NT2/D1 (cell line): Measurements from ENCODE around the gene UBAP2.

Source experiments
- DNase-seq: peaks from one replicate; pipeline ENCODE4 v3.0.0-alpha.2; 2011; ENCODE audit warnings: low read depth, low spot score
- H3K27me3 ChIP-seq: 2 replicates; pipeline ENCODE4 v1.6.0; 2011; ENCODE audit warnings: mild to moderate bottlenecking; ENCODE audit not compliant: insufficient read length, insufficient read depth
- H3K36me3 ChIP-seq: 2 replicates; pipeline ENCODE4 v1.6.1; 2011; ENCODE audit warnings: mild to moderate bottlenecking, low read length, mixed read lengths; ENCODE audit not compliant: insufficient read depth, insufficient read length
- H3K4me1 ChIP-seq: 2 replicates; pipeline ENCODE4 v1.5.1; 2011; ENCODE audit not compliant: insufficient read depth, insufficient read length
- H3K4me3 ChIP-seq: 2 replicates; pipeline ENCODE4 v1.5.1; 2011; ENCODE audit warnings: low read depth; ENCODE audit not compliant: insufficient read length
- H3K9ac ChIP-seq: 2 replicates; pipeline ENCODE4 v1.6.0; 2011; ENCODE audit warnings: low read depth; ENCODE audit not compliant: insufficient read length
- H3K9me3 ChIP-seq: 2 replicates; pipeline ENCODE4 v1.5.1; 2011; ENCODE audit warnings: mild to moderate bottlenecking, low read length; ENCODE audit not compliant: insufficient read depth
- SUZ12 ChIP-seq: IDR thresholded peaks from 2 replicates; pipeline ENCODE4 v1.6.1; 2011; ENCODE audit not compliant: insufficient read length, insufficient read depth; ENCODE audit errors: extremely low read depth
- YY1 ChIP-seq: IDR thresholded peaks from 2 replicates; pipeline ENCODE4 v1.6.1; 2011; ENCODE audit not compliant: insufficient read length, insufficient read depth
- ZNF274 ChIP-seq: IDR thresholded peaks from 2 replicates; pipeline ENCODE4 v1.6.1; 2011; ENCODE audit warnings: mild to moderate bottlenecking, low read depth, low read length

Gene UBAP2

DNA sequence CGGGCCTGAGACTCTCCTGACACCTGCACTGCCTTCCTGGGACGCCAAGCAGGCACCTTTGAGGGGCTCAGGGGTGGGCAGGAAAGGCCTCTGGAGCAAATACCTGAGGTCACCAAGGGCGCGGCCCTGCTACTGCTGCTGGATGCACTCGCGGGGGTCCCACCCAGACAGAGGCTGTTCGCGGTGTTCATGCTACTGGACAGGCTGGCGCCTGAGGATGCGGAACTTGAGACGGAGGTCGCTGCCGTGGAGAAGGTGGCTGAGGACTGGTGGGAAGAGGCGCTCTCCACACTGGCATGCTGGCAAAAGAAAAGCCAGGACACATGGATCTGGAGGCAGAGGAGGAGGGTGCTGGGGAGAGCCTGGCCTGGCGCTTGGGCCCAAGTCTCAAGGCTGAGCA is 121.0 kb downstream of the UBAP2 start:
- Histone ChIP-seq H3K4me1 (peaks cover 10% of the 10 kb centered on the region), H3K4me3 (no peak overlapping the region), H3K36me3 (peaks cover 90% of the 10 kb centered on the region), H3K9ac (no peak overlapping the region), H3K27me3 (no peaks in the 10 kb centered on the region), H3K9me3 (no peaks in the 10 kb centered on the region)
- no peak for DNase-seq
- TF ChIP-seq ZNF274 = no peak
- no peak for TF ChIP-seq YY1
- no peak for TF ChIP-seq SUZ12

DNA sequence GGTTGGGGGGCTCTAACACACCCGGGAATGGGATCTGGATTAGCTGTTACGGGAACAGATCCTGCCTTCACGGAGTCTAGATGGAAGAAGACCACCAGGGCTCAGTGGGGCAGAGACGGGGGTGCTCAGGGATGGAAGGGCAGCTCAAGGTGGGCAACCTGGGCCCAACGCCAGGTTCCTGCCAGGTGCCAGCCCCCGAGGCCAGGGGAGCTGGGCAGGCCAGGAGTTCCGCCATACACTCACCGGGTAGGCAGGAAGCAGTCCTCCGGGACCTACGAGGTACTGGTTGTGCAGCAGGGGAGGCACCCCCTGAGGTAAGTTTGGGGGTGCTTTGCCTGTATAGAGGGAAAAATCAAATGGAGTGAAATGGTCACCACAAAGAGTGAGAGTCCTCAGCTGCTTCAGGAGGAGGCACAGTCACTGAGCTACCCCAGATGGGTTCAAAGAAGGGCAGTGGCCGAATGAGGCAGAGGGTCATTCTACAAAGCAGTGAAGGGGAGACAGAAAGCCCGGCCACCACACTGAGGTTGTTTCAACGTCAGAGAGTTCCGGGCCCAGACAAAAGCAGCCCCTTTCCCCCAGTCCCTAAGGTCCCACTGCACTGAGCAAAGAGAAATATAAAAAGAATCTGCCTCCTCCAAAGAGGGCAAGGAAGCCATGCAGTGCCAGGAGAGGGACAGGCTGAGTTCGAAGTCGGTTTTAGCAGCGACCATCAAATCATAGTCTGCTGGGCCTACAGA is 121.8 kb downstream of the UBAP2 start:
- no peak for DNase-seq
- Histone ChIP-seq H3K9me3 (no peaks in the 10 kb centered on the region), H3K36me3 (peaks cover 90% of the 10 kb centered on the region), H3K4me1 (peaks cover 10% of the 10 kb centered on the region), H3K9ac (no peak overlapping the region), H3K4me3 (no peak overlapping the region), H3K27me3 (no peaks in the 10 kb centered on the region)
- no peak for TF ChIP-seq ZNF274
- no peak for TF ChIP-seq YY1
- TF ChIP-seq SUZ12 = no peak

DNA sequence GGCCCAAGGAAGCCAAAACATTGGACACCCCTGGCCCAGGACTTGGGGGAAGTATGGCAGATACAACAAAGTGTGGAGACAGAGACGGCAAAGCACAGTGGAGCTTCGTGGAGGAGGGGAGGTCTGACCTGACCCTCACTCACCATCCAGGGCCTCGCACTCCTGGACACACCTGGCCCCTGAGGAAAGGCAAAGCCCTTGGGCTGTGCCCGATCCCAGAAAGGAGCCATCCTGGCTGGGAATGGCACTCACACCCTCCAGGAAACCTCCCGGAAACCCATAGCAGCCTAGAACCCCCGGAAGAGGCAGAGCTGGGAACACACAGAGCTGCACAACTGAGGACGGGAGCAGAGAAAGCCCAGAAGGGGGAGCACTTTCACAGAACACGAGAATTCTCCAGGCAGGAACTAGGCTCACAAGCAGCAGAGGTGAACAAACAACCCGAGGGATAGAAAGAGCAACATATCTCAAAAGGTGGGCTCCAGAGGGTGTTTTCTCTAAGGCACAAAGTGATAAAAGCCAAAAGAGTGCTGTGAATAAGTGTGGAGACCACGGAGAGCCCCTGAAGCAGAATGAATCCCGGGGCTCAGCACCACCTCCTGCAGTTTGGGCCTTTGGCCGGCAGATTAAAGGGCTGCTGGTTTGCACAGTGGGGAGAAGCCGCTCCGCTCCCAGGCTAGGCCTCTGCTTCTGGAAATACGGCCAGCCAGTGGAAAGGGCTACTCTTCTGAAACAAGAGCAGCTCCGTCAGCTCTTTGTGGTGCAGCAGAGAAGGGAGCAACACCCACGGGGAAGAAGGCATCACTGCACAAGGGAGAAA is 123.5 kb downstream of the UBAP2 start:
- Histone ChIP-seq H3K36me3 (peaks cover 95% of the 10 kb centered on the region), H3K4me3 (no peak overlapping the region), H3K9me3 (no peaks in the 10 kb centered on the region), H3K27me3 (no peaks in the 10 kb centered on the region), H3K9ac (no peak overlapping the region), H3K4me1 (peaks cover 10% of the 10 kb centered on the region)
- DNase-seq = peak; percentile 60
- TF ChIP-seq SUZ12 (no peak), YY1 (no peak), ZNF274 (no peak)

DNA sequence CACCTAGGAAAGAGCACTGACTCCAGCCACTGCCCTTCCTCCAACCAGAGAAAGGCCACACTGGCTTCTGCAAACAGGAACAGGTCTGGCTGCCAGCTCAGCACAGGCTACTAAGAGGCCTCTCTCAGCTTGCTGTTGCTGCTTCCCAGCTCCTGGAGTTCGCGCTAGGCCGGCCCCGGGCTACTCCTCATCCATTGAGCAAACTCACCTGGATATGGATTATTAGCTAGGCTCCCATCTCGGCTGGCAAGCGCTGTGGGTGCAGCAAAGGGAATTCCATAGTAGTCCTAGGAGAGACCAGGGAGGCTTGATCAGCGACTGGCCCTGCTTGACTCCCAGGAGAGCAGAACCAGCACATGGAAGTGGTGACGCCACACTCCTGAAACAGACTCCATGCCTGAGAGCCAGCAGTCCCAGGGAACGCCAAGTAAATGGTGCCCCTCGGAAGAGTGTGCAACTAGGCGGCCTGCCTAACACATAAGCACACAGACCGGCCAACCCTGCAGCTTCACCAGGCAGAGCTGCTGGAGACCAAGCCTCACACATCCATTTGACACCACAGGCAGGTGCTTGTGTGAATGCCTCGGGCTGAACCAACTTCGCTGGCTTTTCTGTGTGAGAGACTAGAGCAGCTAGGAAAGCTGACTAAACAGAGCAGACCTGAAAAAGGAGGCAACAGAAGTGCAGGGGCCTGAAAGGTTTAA is 124.5 kb downstream of the UBAP2 start:
- Histone ChIP-seq H3K36me3 (peaks cover 99% of the 10 kb centered on the region), H3K9me3 (no peaks in the 10 kb centered on the region), H3K4me1 (peaks cover 10% of the 10 kb centered on the region), H3K4me3 (no peak overlapping the region), H3K27me3 (no peaks in the 10 kb centered on the region), H3K9ac (no peak overlapping the region)
- no peak for DNase-seq
- TF ChIP-seq ZNF274 = no peak
- no peak for TF ChIP-seq YY1
- TF ChIP-seq SUZ12 = no peak

DNA sequence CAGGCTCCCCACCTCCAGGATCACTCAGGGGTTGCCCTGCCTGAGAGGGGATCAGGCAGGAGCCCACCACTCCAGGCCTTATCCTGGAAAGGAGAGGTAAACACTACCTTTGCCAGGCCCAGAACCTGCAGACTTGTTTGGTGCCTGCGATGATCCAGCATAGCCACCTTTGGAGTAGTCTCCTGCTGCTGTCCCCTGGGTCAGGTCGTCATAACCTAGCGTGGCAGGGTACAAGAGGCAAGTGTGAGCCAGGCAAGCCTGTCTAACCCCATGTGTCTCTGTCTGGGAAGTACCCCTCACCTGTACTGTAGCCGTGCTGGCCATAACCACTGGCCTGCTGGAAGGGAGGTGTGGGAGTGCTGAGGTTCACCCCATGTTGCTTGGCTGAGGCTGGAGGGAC is 125.6 kb downstream of the UBAP2 start:
- peaks cover 10% of the 10 kb centered on the region for H3K4me1 ChIP-seq
- no peaks in the 10 kb centered on the region for H3K27me3 ChIP-seq
- H3K36me3 ChIP-seq = peaks cover 99% of the 10 kb centered on the region
- DNase-seq = no peak
- TF ChIP-seq YY1 (no peak), ZNF274 (no peak)
- no peak overlapping the region for H3K9ac ChIP-seq
- no peaks in the 10 kb centered on the region for H3K9me3 ChIP-seq
- H3K4me3 ChIP-seq = no peak overlapping the region

DNA sequence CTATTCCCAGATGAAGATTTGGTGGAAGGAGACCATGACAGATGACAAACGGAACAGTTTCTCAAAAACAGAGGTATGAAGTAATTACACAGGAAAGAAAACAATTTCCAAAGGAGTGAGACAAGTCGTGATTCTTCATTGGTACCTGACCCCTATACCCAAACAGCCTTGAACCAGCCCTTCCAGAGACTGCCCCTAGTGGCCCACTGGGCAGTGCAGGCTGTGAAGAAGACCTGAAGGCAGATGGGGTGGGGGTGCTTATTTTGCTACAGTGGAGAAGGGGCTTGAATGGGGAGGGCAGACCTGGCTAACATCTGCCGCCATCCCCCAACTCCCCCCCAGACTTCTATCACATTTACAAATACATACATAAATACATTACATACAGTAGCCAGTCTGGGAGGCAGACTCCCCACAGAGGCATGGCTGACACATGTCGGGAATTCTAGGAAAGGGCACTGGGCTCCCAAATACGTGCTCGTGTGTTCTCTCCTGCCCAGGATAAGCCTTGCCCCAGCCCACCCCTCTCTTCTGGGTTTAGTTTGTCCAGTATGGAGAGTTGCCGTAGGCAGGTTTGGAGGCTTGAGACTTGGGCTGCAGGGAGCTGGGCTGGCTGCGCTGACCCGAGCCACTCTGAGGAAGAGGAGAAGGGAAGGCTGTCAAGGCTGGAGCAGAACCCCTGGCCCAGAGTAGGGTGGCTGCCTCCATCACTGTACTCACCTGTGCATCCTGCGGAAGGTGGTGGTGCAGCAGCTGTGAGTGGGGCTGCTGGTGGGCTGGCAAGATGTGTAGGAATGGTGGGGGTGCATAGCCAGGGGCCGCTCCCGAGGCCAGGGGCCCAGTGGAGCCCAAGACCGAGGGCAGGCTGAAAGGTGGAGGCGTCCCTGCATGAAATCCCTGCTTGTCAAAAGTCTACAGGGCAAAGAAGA is 126.5 kb downstream of the UBAP2 start:
- peak; percentile 40 for DNase-seq
- H3K36me3 ChIP-seq = peaks cover 98% of the 10 kb centered on the region
- TF ChIP-seq YY1 (no peak), SUZ12 (no peak), ZNF274 (no peak)

More for the DNA sequence above, 126.5 kb downstream of the UBAP2 start:
- H3K4me1 ChIP-seq = peaks cover 10% of the 10 kb centered on the region
- no peaks in the 10 kb centered on the region for H3K27me3 ChIP-seq
- no peak overlapping the region for H3K9ac ChIP-seq
- H3K9me3 ChIP-seq = no peaks in the 10 kb centered on the region
- H3K4me3 ChIP-seq = no peak overlapping the region
